Measurements from ENCODE around the gene CD82.

Gene CD82

DNA sequence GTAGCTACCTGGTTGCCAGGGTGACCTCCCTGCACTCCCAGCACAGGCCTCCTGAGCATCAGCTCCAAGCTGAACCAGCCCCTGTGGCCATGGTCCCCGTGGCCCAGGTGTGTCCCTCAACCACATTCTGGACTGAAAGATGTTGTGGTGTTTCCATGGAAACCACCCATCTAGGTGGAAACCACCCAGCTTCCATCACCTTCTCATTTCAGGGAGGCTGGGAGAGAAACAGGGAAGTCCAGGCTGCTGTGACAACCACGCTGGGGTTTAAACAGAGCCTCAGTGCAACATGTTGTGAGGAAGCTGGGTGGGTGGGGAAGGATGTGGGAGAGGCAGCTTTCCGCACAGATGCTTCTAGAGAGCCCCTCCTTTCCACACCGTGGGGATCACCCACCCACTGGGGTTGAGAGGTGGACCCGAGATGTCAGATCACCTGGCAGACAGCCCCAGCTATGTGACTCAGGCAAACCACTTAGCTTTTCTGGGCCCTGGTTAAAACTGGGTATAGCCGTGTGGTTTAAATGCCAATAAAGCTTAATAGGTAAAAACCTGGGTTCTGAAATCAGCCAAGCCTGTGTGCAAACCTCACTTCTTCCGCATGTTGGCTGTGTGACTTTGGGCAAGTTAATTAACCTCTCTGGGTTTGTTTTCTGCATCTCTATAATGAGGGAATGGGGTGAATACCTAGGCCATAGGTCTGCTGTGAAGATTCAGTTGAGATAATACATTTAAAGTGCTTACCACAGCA, 46.4 kb downstream of the CD82 start:
- in situ Hi-C loops (cut with HindIII; ENCODE audit: low sequenced_read_pairs) = loop anchor here (25.0 kb wide), 1 partner anchor 275 kb away; no protein-coding TSS in a partner anchor

DNA sequence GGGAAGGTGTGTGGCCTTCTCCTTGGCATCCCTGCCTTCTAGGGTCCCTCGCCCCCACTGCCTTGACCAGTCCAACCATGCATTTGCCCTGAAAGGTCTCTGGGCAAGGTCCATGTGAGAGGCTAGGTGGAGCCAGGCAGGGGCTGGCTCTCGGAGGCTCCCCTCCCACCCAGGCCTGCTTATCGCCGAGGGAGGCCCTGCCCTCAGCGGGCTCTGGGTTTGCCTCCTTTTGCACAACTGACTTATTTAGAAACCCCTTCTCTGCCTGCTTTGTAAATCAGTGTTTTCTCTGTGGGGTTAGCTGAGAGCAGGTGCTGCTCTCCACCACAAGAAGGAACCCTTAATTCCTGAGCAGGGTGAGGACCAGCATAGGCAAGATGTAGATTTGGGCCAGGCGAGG, 47.7 kb downstream of the CD82 start:
- in situ Hi-C loops (cut with HindIII; ENCODE audit: low sequenced_read_pairs) = loop anchor here (25.0 kb wide), 1 partner anchor 274 kb away; no protein-coding TSS in a partner anchor

GRCh38 chr11:44614281-44614775, 48.9 kb downstream of the CD82 start:
- in situ Hi-C loops (cut with HindIII; ENCODE audit: low sequenced_read_pairs) = loop anchor here (25.0 kb wide), 1 partner anchor 273 kb away; no protein-coding TSS in a partner anchor

DNA sequence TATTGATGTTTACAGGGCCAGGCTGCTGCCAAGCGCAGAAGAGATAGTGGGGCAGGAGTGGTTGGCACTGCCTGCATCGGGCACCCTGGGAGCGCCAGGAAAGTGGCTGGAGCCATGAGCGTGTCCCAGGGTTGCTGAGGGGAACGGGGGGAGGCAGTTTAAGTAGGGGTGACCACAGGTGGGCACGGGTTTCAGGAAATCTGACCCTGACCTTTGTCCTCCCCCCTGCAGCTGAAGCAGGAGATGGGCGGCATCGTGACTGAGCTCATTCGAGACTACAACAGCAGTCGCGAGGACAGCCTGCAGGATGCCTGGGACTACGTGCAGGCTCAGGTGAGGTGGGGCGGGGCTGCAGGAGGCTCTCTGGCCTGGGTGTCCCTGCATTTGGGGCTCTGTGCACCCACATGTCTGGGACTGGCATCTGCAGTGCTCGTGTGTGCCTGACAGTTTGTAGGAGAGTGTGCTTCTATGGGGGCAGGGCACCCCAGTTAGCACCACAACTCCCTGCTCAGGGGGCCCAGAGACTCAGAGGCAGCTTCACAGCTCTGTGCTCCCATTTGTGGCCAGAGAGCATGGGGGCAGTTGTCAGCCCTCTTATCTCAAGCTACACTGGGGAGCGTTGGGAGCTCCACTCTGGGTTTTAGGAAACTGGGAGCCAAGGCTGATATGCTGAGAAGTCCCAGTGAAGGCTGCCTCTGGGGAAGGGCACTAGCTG, 49.7 kb downstream of the CD82 start:
- in situ Hi-C loops (cut with HindIII; ENCODE audit: low sequenced_read_pairs) = loop anchor here (25.0 kb wide), 1 partner anchor 272 kb away; no protein-coding TSS in a partner anchor

- in situ Hi-C loops (cut with HindIII; ENCODE audit: low sequenced_read_pairs) = loop anchor here (25.0 kb wide), 1 partner anchor 271 kb away; no protein-coding TSS in a partner anchor
These were observed 50.7 kb downstream of the CD82 start for GRCh38 chr11:44615913-44616791.

DNA sequence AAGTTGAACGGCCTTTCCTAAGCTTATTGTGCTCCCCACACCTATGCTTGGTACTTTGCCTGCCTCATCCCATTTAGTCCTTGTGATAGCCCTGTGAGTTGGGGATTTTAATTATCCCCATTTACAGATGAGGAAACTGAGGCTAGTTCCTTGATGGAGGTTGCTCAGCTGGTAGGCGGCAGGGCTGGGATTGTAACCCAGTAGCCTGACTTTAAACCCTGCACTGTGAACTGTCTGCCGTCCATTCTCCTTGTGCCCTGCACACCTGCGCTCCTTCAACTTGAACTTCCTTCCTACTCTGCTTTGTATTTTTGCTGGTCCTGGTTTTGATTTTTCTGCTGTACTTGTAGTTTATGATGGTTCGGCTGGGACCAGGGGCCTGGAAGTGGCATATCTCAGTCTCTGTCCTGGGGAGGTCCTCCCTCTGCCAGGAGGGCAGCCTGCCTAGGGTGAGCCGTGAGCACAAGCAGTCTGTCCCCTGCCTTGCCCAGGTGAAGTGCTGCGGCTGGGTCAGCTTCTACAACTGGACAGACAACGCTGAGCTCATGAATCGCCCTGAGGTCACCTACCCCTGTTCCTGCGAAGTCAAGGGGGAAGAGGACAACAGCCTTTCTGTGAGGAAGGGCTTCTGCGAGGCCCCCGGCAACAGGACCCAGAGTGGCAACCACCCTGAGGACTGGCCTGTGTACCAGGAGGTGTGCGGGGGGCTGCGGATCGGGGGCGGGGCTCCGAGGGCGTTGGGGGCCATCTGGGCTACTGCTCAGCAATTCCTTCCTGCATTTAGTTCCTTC, 52.4 kb downstream of the CD82 start:
- in situ Hi-C loops (cut with HindIII; ENCODE audit: low sequenced_read_pairs) = loop anchor here (25.0 kb wide), 1 partner anchor 269 kb away; no protein-coding TSS in a partner anchor

DNA sequence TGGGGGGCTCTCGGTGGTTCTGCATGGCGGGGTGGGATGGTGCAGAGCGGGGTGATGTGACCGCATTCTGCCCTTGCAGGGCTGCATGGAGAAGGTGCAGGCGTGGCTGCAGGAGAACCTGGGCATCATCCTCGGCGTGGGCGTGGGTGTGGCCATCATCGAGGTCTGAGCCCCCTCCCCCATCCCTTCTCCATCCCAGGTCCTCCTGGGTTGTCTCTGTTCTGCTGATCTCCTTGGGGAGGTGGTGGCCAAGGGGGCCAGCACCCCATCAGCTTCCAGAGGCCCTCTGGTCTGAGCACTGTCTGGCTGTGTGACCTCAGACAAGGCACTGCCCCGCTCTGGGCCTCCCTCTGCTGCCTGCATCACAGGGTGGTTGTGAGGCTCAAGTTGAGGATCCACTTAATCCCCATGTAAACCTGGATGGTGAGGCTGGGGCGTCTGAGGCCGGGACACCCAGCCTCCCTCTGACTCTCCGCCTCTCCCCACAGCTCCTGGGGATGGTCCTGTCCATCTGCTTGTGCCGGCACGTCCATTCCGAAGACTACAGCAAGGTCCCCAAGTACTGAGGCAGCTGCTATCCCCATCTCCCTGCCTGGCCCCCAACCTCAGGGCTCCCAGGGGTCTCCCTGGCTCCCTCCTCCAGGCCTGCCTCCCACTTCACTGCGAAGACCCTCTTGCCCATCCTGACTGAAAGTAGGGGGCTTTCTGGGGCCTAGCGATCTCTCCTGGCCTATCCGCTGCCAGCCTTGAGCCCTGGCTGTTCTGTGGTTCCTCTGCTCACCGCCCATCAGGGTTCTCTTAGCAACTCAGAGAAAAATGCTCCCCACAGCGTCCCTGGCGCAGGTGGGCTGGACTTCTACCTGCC, 53.3 kb downstream of the CD82 start:
- in situ Hi-C loops (cut with HindIII; ENCODE audit: low sequenced_read_pairs) = loop anchor here (25.0 kb wide), 1 partner anchor 269 kb away; no protein-coding TSS in a partner anchor

- in situ Hi-C loops (cut with HindIII; ENCODE audit: low sequenced_read_pairs) = loop anchor here (25.0 kb wide), 1 partner anchor 267 kb away; no protein-coding TSS in a partner anchor
These were observed 54.9 kb downstream of the CD82 start for GRCh38 chr11:44620328-44620725.

DNA sequence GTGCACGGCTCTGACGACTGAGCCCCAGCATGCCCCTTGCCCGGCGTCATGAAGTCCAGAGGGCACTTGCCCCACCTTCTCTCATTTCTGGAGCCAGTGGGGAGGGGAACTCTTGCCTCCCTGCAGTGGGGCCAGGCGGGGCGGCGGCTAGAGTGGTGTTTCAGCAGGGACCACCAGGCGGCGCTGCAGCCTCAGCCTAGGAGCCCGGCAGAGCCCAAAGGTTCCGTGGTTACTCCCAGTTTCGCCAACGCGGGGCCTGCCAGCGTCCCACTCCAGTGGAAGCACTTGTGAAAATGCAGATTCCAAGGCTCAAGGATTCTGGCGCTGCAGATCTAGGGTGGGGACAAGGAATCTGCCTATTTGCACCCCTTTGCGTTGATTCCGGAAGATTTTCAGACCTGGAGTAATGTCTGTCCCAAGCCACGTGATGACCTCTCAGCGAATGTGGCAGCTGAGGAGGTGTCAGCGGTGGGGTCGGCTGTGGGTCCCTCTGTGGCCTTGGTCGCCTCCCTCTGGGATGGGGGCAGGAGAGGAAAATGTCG, 55.7 kb downstream of the CD82 start:
- in situ Hi-C loops (cut with HindIII; ENCODE audit: low sequenced_read_pairs) = loop anchor here (25.0 kb wide), 1 partner anchor 266 kb away; no protein-coding TSS in a partner anchor

GRCh38 chr11:44621784-44622183, 56.3 kb downstream of the CD82 start:
- in situ Hi-C loops (cut with HindIII; ENCODE audit: low sequenced_read_pairs) = loop anchor here (25.0 kb wide), 1 partner anchor 266 kb away; no protein-coding TSS in a partner anchor

DNA sequence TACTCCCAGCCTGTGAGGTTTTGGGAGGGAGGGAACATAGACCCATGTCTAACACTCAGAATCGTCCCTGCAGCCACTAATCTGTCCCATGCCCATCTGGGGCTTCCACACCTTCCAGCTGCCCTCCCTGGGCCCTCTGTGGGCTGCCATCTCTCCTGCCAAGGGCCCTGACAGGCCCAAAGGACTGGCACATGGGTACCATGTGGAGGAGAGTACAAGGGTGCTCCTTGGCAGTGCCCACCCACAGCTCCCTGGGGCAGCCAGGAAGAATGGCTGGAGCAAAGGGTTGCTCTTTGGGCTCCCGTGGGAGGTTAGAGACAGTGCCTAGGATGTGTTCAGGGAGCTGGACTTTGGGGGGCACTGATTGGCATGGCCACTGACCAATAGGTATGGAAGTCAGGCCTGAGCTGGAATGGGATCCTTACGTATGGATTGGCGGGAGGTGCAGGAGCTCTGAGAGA, 56.8 kb downstream of the CD82 start:
- in situ Hi-C loops (cut with HindIII; ENCODE audit: low sequenced_read_pairs) = loop anchor here (25.0 kb wide), 1 partner anchor 265 kb away; no protein-coding TSS in a partner anchor

DNA sequence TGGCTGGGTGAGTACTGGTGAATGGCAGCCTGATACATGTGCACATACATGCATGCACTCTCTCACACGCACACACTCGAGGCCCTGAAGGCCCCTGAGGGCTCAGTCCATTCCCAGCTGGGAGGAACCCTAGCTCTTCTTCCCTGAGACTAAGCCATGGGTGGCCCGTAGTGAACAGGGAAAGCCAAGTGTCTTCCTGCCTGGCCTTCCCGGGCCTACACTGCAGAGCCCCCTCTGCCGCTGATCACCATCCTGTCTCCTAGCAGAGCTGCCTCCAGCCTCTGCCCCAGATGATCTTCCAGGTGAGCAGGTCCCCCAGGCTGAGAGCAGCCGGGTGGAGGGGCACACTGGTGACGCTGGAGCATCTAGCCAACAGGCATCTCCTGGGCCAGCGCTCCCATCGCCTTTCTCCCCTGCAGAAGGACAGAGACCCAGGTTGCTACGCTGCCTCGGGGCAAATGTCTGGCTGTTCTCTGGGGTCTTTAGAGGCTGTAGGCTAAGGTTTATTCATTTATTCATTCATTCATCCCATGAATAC, 57.3 kb downstream of the CD82 start:
- in situ Hi-C loops (cut with HindIII; ENCODE audit: low sequenced_read_pairs) = loop anchor here (25.0 kb wide), 1 partner anchor 265 kb away; no protein-coding TSS in a partner anchor

DNA sequence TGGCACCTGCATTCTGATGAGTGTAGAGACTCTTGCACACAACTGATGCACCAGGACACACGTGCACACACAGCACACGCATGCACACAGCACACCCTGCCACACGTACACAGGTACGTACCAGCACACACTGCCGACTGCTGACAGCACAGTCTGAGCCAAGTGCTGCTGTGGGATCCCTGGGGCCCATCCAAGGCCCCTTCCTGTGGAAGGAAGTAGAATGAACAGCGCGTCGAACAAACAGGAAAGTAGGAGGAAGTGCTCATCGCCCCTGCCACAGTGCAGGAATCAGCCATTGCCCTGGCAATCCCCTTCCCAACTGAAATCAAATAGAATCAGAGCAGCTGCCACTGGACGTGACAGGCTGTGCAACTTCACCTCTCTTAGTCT, 57.9 kb downstream of the CD82 start:
- in situ Hi-C loops (cut with HindIII; ENCODE audit: low sequenced_read_pairs) = loop anchor here (25.0 kb wide), 1 partner anchor 264 kb away; no protein-coding TSS in a partner anchor

DNA sequence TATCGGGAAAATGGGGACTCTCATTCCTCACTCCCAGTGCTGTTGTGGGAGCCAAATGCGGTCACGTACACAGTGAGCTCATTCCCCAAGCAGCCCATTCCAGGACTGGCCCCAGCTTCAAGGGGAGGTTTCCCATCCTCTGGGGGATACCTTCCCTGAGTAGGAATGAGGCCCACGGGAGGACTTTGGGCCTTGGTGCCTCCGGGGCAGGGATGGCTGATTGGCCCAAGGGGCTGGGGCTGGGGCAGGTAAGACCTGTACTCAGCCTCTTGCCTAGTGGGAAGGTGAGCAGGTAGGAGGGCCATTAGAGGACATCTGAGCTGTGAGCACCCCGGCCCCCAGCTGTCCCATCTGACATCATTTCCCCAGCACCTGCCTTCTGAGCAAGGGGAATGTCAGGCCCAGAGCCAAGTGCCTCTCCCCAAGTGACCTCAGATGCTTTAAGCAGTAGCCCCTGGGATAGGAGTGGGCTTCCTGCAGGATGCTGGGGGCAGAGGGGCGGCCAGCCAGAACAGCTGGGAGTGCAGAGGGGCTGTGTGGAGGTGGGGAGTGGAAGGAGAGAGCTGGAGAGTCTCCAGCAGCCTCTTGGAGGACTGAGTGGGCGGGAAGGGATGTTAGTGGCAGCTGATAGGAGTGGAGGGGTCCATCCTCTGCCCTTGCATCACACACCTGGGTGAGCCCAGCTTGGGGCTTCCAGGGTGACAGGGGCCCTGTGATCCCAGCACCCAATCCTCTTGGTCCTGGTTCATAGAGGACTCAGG, 58.4 kb downstream of the CD82 start:
- in situ Hi-C loops (cut with HindIII; ENCODE audit: low sequenced_read_pairs) = loop anchor here (25.0 kb wide), 1 partner anchor 263 kb away; no protein-coding TSS in a partner anchor

- in situ Hi-C loops (cut with HindIII; ENCODE audit: low sequenced_read_pairs) = loop anchor here (25.0 kb wide), 2 partner anchors 138 to 263 kb away; no protein-coding TSS in a partner anchor
These were observed 59.3 kb downstream of the CD82 start for GRCh38 chr11:44624761-44625221.

GRCh38 chr11:44625759-44626523, 60.5 kb downstream of the CD82 start:
- in situ Hi-C loops (cut with HindIII; ENCODE audit: low sequenced_read_pairs) = loop anchor here (25.0 kb wide), 1 partner anchor 136 kb away; no protein-coding TSS in a partner anchor

All from DLD1 (cell line).